Tibial nerve (tissue), 3 donors: ENCODE measurements around the gene LHPP.
"Not testable (repeated sequence)": the region's sequence is repeated elsewhere in the genome, so short reads cannot be mapped to it uniquely, and the experiment has no call there.

Experiments
- POLR2A ChIP-seq, 2 donors: fragments of 450-650 bp; IDR thresholded peaks; one replicate each; pipeline ENCODE4 v1.6.1; 2017; ENCODE audit warnings: antibody characterized with exemption in 2 of 2, mild to moderate bottlenecking in 2 of 2, moderate library complexity in 2 of 2
- TF ChIP-seq, protein P1 (sequence below), 5 experiments: fragments of 200-600 bp in 3 of 5; fragments of 450-650 bp in 2 of 5; sonication (generic) in 3 of 5; IDR thresholded peaks; one replicate each; pipeline ENCODE4 v1.5.1; 2016 to 2019; ENCODE audit warnings: antibody characterized with exemption in 5 of 5, mild to moderate bottlenecking in 3 of 5, moderate library complexity in 2 of 5

DNA sequence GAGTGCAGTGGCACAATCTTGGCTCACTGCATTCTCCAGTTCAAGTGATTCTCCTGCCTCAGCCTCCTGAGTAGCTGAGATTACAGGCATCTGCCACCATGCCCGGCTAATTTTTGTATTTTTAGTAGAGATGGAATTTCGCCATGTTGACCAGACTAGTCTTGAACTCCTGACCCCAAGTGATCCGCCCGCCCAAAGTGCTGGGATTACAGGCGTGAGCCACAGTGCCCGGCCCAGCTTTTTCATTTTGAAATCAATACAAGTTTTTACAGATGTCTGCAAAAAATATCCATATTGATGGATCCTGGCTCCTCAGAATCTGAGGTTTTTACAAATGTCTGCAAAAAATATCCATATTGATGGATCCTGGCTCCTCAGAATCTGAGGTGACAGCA, 126.7 kb downstream of the LHPP start:
- TF ChIP-seq, protein P1, sequence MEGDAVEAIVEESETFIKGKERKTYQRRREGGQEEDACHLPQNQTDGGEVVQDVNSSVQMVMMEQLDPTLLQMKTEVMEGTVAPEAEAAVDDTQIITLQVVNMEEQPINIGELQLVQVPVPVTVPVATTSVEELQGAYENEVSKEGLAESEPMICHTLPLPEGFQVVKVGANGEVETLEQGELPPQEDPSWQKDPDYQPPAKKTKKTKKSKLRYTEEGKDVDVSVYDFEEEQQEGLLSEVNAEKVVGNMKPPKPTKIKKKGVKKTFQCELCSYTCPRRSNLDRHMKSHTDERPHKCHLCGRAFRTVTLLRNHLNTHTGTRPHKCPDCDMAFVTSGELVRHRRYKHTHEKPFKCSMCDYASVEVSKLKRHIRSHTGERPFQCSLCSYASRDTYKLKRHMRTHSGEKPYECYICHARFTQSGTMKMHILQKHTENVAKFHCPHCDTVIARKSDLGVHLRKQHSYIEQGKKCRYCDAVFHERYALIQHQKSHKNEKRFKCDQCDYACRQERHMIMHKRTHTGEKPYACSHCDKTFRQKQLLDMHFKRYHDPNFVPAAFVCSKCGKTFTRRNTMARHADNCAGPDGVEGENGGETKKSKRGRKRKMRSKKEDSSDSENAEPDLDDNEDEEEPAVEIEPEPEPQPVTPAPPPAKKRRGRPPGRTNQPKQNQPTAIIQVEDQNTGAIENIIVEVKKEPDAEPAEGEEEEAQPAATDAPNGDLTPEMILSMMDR (IDR thresholded peaks at IDR 0.05) = not testable (repeated sequence)
- not testable (repeated sequence) for TF ChIP-seq POLR2A (IDR thresholded peaks at IDR 0.05)
